Panc1 (cell line): Measurements from ENCODE around the gene CARMIL1. TPM values are rescaled to one million over a fixed set of nuclear protein-coding genes. Genes with fewer than 3 reads are reported as not detected.

Source experiments
- ATAC-seq: fragments of 200-7000 bp; cut with Tn5 transposase; 2 replicates; pipeline ENCODE4 v1.9.1; 2020; ENCODE audit warnings: mild to moderate bottlenecking, moderate library complexity
- BruUV-seq: library from RNA; stranded (reverse); fragments of 400-500 nt; replicated peaks from 2 replicates; lab custom pipeline; 2021; lab: Mats Ljungman, UMichigan
- CTCF ChIA-PET: fragments of 300-600 bp; sonication (Branson Sonifier 250); formaldehyde crosslinking; loops from one replicate; lab custom pipeline; 2022; ENCODE audit warnings: antibody characterized with exemption; lab: Charles Lee
- POLR2A ChIA-PET: fragments of 300-600 bp; sonication (Branson Sonifier 250); formaldehyde crosslinking; loops from one replicate; lab custom pipeline; 2022; ENCODE audit warnings: antibody characterized with exemption; lab: Charles Lee
- DNase-seq: peaks from one replicate; pipeline ENCODE4 v3.0.0-alpha.2; 2010; ENCODE audit warnings: low read depth, low spot score
- H3K27ac ChIP-seq: 2 replicates; pipeline ENCODE4 v1.5.1; 2011; ENCODE audit warnings: mild to moderate bottlenecking, low read length, inconsistent platforms
- H3K27me3 ChIP-seq: fragments of 200-500 bp; sonication (Bioruptor generic); 2 replicates; pipeline ENCODE4 v1.6.0; 2014; ENCODE audit warnings: low read length, inconsistent platforms; ENCODE audit not compliant: control insufficient read depth, insufficient read depth
- H3K36me3 ChIP-seq: fragments of 200-500 bp; sonication (Bioruptor generic); 2 replicates; pipeline ENCODE4 v1.5.1; 2014; ENCODE audit warnings: inconsistent platforms, mild to moderate bottlenecking, low read length, moderate library complexity; ENCODE audit not compliant: control insufficient read depth, insufficient read depth
- H3K4me1 ChIP-seq: 2 replicates; pipeline ENCODE4 v1.5.1; 2011; ENCODE audit warnings: inconsistent platforms, mild to moderate bottlenecking, low read length, moderate library complexity; ENCODE audit not compliant: control insufficient read depth, insufficient read depth
- H3K4me3 ChIP-seq, 2 experiments: 2 replicates each; pipeline ENCODE4 v1.5.1; 2011 to 2012; ENCODE audit warnings: low read depth in 2 of 2, low read length in 2 of 2, mild to moderate bottlenecking in 2 of 2, inconsistent platforms in 1 of 2, moderate library complexity in 1 of 2
- H3K9me3 ChIP-seq: fragments of 200-500 bp; sonication (Bioruptor generic); 2 replicates; pipeline ENCODE4 v1.5.1; 2014; ENCODE audit warnings: low read depth, mild to moderate bottlenecking, inconsistent platforms, low read length, moderate library complexity; ENCODE audit not compliant: control insufficient read depth, insufficient read depth
- CTCF ChIP-seq: fragments of 450-650 bp; IDR thresholded peaks from 2 replicates; pipeline ENCODE4 v1.5.1; 2017; ENCODE audit warnings: mild to moderate bottlenecking
- POLR2AphosphoS5 ChIP-seq: IDR thresholded peaks from 2 replicates; pipeline ENCODE4 v1.6.1; 2012; ENCODE audit warnings: mild to moderate bottlenecking, low read depth, low read length, moderate library complexity
- REST ChIP-seq, 2 experiments: IDR thresholded peaks; 2 replicates each; pipeline ENCODE4 v1.6.1; 2011 to 2012; ENCODE audit warnings: low read depth in 2 of 2, control low read depth in 1 of 2, low read length in 1 of 2, mild to moderate bottlenecking in 1 of 2, moderate library complexity in 1 of 2; ENCODE audit not compliant: insufficient read depth in 1 of 2
- SIN3A ChIP-seq: IDR thresholded peaks from 2 replicates; pipeline ENCODE4 v1.6.1; 2012; ENCODE audit warnings: low read depth, mild to moderate bottlenecking, low read length, moderate library complexity, borderline replicate concordance; ENCODE audit not compliant: insufficient read depth
- TCF7L2 ChIP-seq: IDR thresholded peaks from 2 replicates; pipeline ENCODE4 v1.6.1; 2011; ENCODE audit warnings: mild to moderate bottlenecking, low read depth, low read length, inconsistent platforms
- in situ Hi-C: cut with HindIII; loops from 2 replicates; pipeline ENCODE4 v1.10.0; 2016; ENCODE audit warnings: low sequenced_read_pairs, low pct_unique_long_range_greater_than_20kb
- intact Hi-C: fragments of 100-400 bp; cut with micrococcal nuclease; formaldehyde crosslinking; loops from one replicate; pipeline ENCODE4 v1.10.0; 2022; ENCODE audit not compliant: unreplicated experiment
- total RNA-seq: library from RNA; stranded (reverse); gene quantifications from one replicate; pipeline ENCODE4 v1.2.1, GENCODE V29; 2021; ENCODE audit not compliant: unreplicated experiment

CARMIL1 gene
- total RNA-seq, 1 experiment from 2014 or later, result 4.0 TPM

GRCh38 chr6:25359191-25359861 lies 80.2 kb downstream of the CARMIL1 start:
- BruUV-seq, result no TSS peak
- Histone ChIP-seq H3K9me3 (no peaks in the 10 kb centered on the region), H3K36me3 (no peaks in the 10 kb centered on the region), H3K27ac (no peak overlapping the region), H3K4me1 (no peaks in the 10 kb centered on the region), H3K27me3 (no peaks in the 10 kb centered on the region), H3K4me3 (no peak overlapping the region)
- POLR2A ChIA-PET, result no interaction called here
- DNase-seq (no peak), ATAC-seq (no peak)
- intact Hi-C loops, result no loop called here
- CTCF ChIA-PET, result no interaction called here
- in situ Hi-C loops, result no loop called here
- TF ChIP-seq REST (IDR thresholded peaks at IDR 0.05; ENCODE audit: insufficient read depth in 1 of 2, low read depth in 2 of 2, low read length in 1 of 2) (no peak), CTCF (no peak), SIN3A (no peak), TCF7L2 (no peak), POLR2AphosphoS5 (no peak)

- CTCF ChIA-PET, result no interaction called here
These were observed 80.7 kb downstream of the CARMIL1 start for GRCh38 chr6:25359891-25360290.

More at GRCh38 chr6:25359891-25360290, 80.7 kb downstream of the CARMIL1 start:
- no TSS peak for BruUV-seq
- ATAC-seq (no peak), DNase-seq (no peak)
- TF ChIP-seq SIN3A (no peak), REST (IDR thresholded peaks at IDR 0.05; ENCODE audit: insufficient read depth in 1 of 2, low read depth in 2 of 2, low read length in 1 of 2) (no peak)
- Histone ChIP-seq H3K9me3 (no peaks in the 10 kb centered on the region), H3K27ac (no peak overlapping the region), H3K4me3 (no peak overlapping the region), H3K27me3 (no peaks in the 10 kb centered on the region), H3K4me1 (no peaks in the 10 kb centered on the region), H3K36me3 (no peaks in the 10 kb centered on the region)
- in situ Hi-C loops, result no loop called here
- intact Hi-C loops, result no loop called here
- POLR2A ChIA-PET, result no interaction called here
